WTC11 (cell line): ENCODE results near the gene CAPN1. TPM values are rescaled to one million over a fixed set of nuclear protein-coding genes. Genes with fewer than 3 reads are reported as not detected.
"Not testable (repeated sequence)": the region's sequence is repeated elsewhere in the genome, so short reads cannot be mapped to it uniquely, and the experiment has no call there.

Source experiments
- ATAC-seq: fragments of 200-7000 bp; cut with Tn5 transposase; 2 replicates; pipeline ENCODE4 v1.10.0; 2021; ENCODE audit warnings: mild to moderate bottlenecking, moderate library complexity
- CTCF ChIA-PET: fragments of 300-600 bp; sonication (Branson Sonifier 250); formaldehyde crosslinking; loops from one replicate; lab custom pipeline; 2021; ENCODE audit warnings: antibody characterized with exemption; lab: Charles Lee
- POLR2A ChIA-PET: fragments of 350-600 bp; sonication (Branson Sonifier 250); formaldehyde crosslinking; loops from one replicate; lab custom pipeline; 2021; ENCODE audit warnings: antibody characterized with exemption; lab: Charles Lee
- DNase-seq: peaks from one replicate; pipeline ENCODE4 v3.0.0; 2021; ENCODE audit warnings: low spot score
- H3K27ac Mint-ChIP-seq: 2 replicates; pipeline ENCODE4 v1.8.0; 2021; ENCODE audit warnings: mixed read lengths
- H3K27me3 Mint-ChIP-seq: 2 replicates; pipeline ENCODE4 v1.8.0; 2021; ENCODE audit warnings: low read depth, mild to moderate bottlenecking, moderate library complexity, mixed read lengths
- H3K36me3 Mint-ChIP-seq: 2 replicates; pipeline ENCODE4 v1.8.0; 2021; ENCODE audit warnings: mixed read lengths
- H3K4me1 Mint-ChIP-seq: 2 replicates; pipeline ENCODE4 v1.8.0; 2022; ENCODE audit warnings: mixed read lengths
- H3K4me3 Mint-ChIP-seq: 2 replicates; pipeline ENCODE4 v1.8.0; 2021; ENCODE audit warnings: mild to moderate bottlenecking, moderate library complexity, mixed read lengths
- H3K9me3 Mint-ChIP-seq: 2 replicates; pipeline ENCODE4 v1.8.0; 2021; ENCODE audit warnings: mixed read lengths
- ATF1 ChIP-seq: sonication (generic); formaldehyde crosslinking; IDR thresholded peaks from 2 replicates; pipeline ENCODE4 v1.8.1; 2023; ENCODE audit warnings: mild to moderate bottlenecking, moderate library complexity, missing genetic modification reagents
- ATF6 ChIP-seq: sonication (generic); formaldehyde crosslinking; IDR thresholded peaks from 2 replicates; pipeline ENCODE4 v1.8.1; 2023; ENCODE audit warnings: mild to moderate bottlenecking, missing genetic modification reagents
- CREB1 ChIP-seq: sonication (generic); formaldehyde crosslinking; IDR thresholded peaks from 2 replicates; pipeline ENCODE4 v1.8.0; 2023; ENCODE audit warnings: mild to moderate bottlenecking, missing genetic modification reagents
- ELF4 ChIP-seq: sonication (generic); formaldehyde crosslinking; IDR thresholded peaks from 2 replicates; pipeline ENCODE4 v1.8.1; 2022; ENCODE audit warnings: low read depth, mild to moderate bottlenecking, moderate library complexity, missing genetic modification reagents
- EMX1 ChIP-seq: fragments of 250-450 bp; sonication (Bioruptor Pico); IDR thresholded peaks from 2 replicates; pipeline ENCODE4 v1.8.0; 2021; ENCODE audit warnings: mild to moderate bottlenecking
- GRHL2 ChIP-seq: fragments of 250-450 bp; sonication (Bioruptor Pico); IDR thresholded peaks from 2 replicates; pipeline ENCODE4 v1.8.0; 2022; ENCODE audit warnings: mild to moderate bottlenecking, moderate library complexity; ENCODE audit not compliant: insufficient replicate concordance, severe bottlenecking
- KAT7 ChIP-seq: sonication (generic); formaldehyde crosslinking; IDR thresholded peaks from 2 replicates; pipeline ENCODE4 v1.8.1; 2023; ENCODE audit warnings: missing genetic modification reagents, mild to moderate bottlenecking, borderline replicate concordance
- MAX ChIP-seq: sonication (generic); formaldehyde crosslinking; IDR thresholded peaks from 2 replicates; pipeline ENCODE4 v1.8.0; 2022; ENCODE audit warnings: mild to moderate bottlenecking, missing genetic modification reagents
- NFYB ChIP-seq: sonication (generic); formaldehyde crosslinking; conservative IDR thresholded peaks from 2 replicates; pipeline ENCODE4 v1.8.0; 2022; ENCODE audit warnings: low read depth, missing genetic modification reagents
- NR2C2 ChIP-seq: sonication (generic); formaldehyde crosslinking; IDR thresholded peaks from 2 replicates; pipeline ENCODE4 v1.8.0; 2022; ENCODE audit warnings: mild to moderate bottlenecking, missing genetic modification reagents
- SP1 ChIP-seq: sonication (generic); formaldehyde crosslinking; conservative IDR thresholded peaks from 2 replicates; pipeline ENCODE4 v1.8.1; 2022; ENCODE audit warnings: missing genetic modification reagents
- ZNF263 ChIP-seq: sonication (generic); formaldehyde crosslinking; IDR thresholded peaks from 2 replicates; pipeline ENCODE4 v1.8.1; 2022; ENCODE audit warnings: low read depth, mild to moderate bottlenecking, moderate library complexity, missing genetic modification reagents
- ZNF423 ChIP-seq: fragments of 250-450 bp; sonication (Bioruptor Pico); IDR thresholded peaks from 2 replicates; pipeline ENCODE4 v2.1.2; 2022; ENCODE audit warnings: mild to moderate bottlenecking, moderate library complexity
- ZNF512 ChIP-seq: sonication (generic); formaldehyde crosslinking; IDR thresholded peaks from 2 replicates; pipeline ENCODE4 v1.8.1; 2022; ENCODE audit warnings: missing genetic modification reagents, borderline replicate concordance
- ZNF532 ChIP-seq: fragments of 250-450 bp; sonication (Bioruptor Pico); IDR thresholded peaks from 2 replicates; pipeline ENCODE4 v1.9.0; 2021; ENCODE audit warnings: mild to moderate bottlenecking, borderline replicate concordance
- total RNA-seq: library from RNA; stranded (reverse); gene quantifications from 3 replicates; pipeline ENCODE4 v1.2.3, GENCODE V29; 2021

Gene CAPN1
- total RNA-seq, 1 experiment from 2014 or later = 257 TPM

- Mint-ChIP-seq H3K9me3 (no peaks in the 10 kb centered on the region), H3K36me3 (no peaks in the 10 kb centered on the region), H3K4me1 (peaks cover 14% of the 10 kb centered on the region), H3K27me3 (no peaks in the 10 kb centered on the region), H3K4me3 (no peak within 1 kb of the TSS), H3K27ac (peak within 1 kb of the TSS; percentile 29)
- ChIA-PET POLR2A (interaction anchor here (0.9 to 1.1 kb wide), 2 partner anchors 11 to 43 kb away, joined by 3 read pairs; partner anchors contain the start of gene CAPN1), CTCF (interaction anchor here (0.5 to 2.1 kb wide), 4 partner anchors 11 to 93 kb away, joined by 3 to 18 read pairs (median 3); partner anchors contain the start of genes CAPN1 and ZNHIT2)
- TF ChIP-seq SP1 (CRISPR knock-in tag) (peak; percentile 37; the same call in 1 of the 2 replicates), MAX (CRISPR knock-in tag) (no peak), ATF1 (no peak), ZNF263 (no peak), CREB1 (no peak), NFYB (CRISPR knock-in tag) (peak; percentile 53), ZNF532 (CRISPR knock-in tag) (no peak), ATF6 (CRISPR knock-in tag) (no peak), KAT7 (no peak), ZNF423 (CRISPR knock-in tag) (0 out of 2 replicates have a peak, but pooled peaks have one; percentile 21), GRHL2 (no peak)
- peak; percentile 68 for DNase-seq
- ATAC-seq = peak; percentile 84
Measured at GRCh38 chr11:65170058-65170534, 11.6 kb upstream of the CAPN1 start, which contains the start of gene SPDYC. SPDYC (plus strand) TSS chr11:65170233; CDS start chr11:65171358, 1,125 bp downstream.

DNA sequence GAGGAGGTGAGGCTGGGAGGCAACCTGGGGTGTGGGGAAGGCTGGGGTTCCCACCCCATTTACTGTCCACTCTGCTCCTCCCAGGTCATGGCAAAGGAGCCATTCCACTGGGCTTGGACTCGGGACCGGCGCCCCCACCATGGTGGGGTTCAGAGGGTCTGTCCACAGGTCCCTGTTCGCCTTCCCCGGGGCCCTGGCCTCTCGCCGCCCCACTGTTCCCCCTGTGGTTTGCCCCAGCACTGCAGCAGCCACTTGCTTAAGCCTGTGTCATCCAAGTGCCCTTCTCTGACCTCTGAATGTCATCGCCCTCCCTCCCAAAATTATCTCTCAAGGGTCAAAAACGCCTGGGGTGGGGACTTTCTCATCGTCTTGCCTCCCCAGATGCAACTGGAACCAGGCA is 9.1 kb upstream of the CAPN1 start:
- POLR2A ChIA-PET = no interaction called here
- H3K36me3 Mint-ChIP-seq = no peaks in the 10 kb centered on the region
- H3K9me3 Mint-ChIP-seq = no peaks in the 10 kb centered on the region
- no peak for DNase-seq
- H3K4me3 Mint-ChIP-seq = no peak overlapping the region
- no peaks in the 10 kb centered on the region for H3K27me3 Mint-ChIP-seq
- peaks cover 5% of the 10 kb centered on the region for H3K4me1 Mint-ChIP-seq
- H3K27ac Mint-ChIP-seq = no peak overlapping the region
- TF ChIP-seq EMX1 (CRISPR knock-in tag) = no peak
- TF ChIP-seq ELF4 (CRISPR knock-in tag) = no peak
- no peak for TF ChIP-seq MAX (CRISPR knock-in tag)
- no peak for TF ChIP-seq ZNF512 (CRISPR knock-in tag)
- no peak for TF ChIP-seq KAT7
- TF ChIP-seq NR2C2 (CRISPR knock-in tag) = no peak
- no peak for ATAC-seq
- CTCF ChIA-PET = interaction anchor here (0.6 to 2.2 kb wide), 3 partner anchors 9 to 103 kb away, joined by 3 to 8 read pairs (median 3); partner anchors contain the start of gene CAPN1

GRCh38 chr11:65174571-65175010 is 7.1 kb upstream of the CAPN1 start:
- H3K27ac Mint-ChIP-seq, ATAC-seq, H3K27me3 Mint-ChIP-seq, H3K9me3 Mint-ChIP-seq, H3K4me3 Mint-ChIP-seq, DNase-seq, H3K36me3 Mint-ChIP-seq, H3K4me1 Mint-ChIP-seq, POLR2A ChIA-PET: not testable (repeated sequence)
- CTCF ChIA-PET = interaction anchor here (1.9 kb wide), 1 partner anchor 57 kb away, joined by 5 read pairs; the partner anchor contains the start of gene ZNHIT2
